Measurements from ENCODE around the gene ZBTB7C.

Gene ZBTB7C

GRCh38 chr18:48043166-48043565 is 366.0 kb downstream of the ZBTB7C start:
- Histone ChIP-seq H3F3A (ENCODE audit: insufficient read depth) (no peaks in the 10 kb centered on the region), H3K27ac (ENCODE audit: low read depth, low read length) (no peak overlapping the region), H3K4me3 (ENCODE audit: insufficient read depth, low read length, poor library complexity, severe bottlenecking) (no peak overlapping the region), H3K4me2 (ENCODE audit: low read depth, low read length, poor library complexity, severe bottlenecking) (no peak overlapping the region), H3K27me3 (ENCODE audit: low read length) (no peaks in the 10 kb centered on the region), H2AFZ (ENCODE audit: low read depth, low read length, severe bottlenecking) (no peak overlapping the region), H3K9ac (ENCODE audit: low read length) (no peak overlapping the region), H4K20me1 (ENCODE audit: low read depth, low read length) (no peaks in the 10 kb centered on the region), H3K79me2 (ENCODE audit: insufficient read depth, low read length) (no peaks in the 10 kb centered on the region), H3K36me3 (ENCODE audit: low read length) (no peaks in the 10 kb centered on the region), H3K9me3 (ENCODE audit: insufficient read depth, low read length) (no peaks in the 10 kb centered on the region), H3K9me2 (replicated peaks; ENCODE audit: insufficient read depth, low read length) (no peaks in the 10 kb centered on the region)
- TF ChIP-seq, protein P1, sequence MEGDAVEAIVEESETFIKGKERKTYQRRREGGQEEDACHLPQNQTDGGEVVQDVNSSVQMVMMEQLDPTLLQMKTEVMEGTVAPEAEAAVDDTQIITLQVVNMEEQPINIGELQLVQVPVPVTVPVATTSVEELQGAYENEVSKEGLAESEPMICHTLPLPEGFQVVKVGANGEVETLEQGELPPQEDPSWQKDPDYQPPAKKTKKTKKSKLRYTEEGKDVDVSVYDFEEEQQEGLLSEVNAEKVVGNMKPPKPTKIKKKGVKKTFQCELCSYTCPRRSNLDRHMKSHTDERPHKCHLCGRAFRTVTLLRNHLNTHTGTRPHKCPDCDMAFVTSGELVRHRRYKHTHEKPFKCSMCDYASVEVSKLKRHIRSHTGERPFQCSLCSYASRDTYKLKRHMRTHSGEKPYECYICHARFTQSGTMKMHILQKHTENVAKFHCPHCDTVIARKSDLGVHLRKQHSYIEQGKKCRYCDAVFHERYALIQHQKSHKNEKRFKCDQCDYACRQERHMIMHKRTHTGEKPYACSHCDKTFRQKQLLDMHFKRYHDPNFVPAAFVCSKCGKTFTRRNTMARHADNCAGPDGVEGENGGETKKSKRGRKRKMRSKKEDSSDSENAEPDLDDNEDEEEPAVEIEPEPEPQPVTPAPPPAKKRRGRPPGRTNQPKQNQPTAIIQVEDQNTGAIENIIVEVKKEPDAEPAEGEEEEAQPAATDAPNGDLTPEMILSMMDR (IDR thresholded peaks at IDR 0.05; ENCODE audit: insufficient read depth, low read length, poor library complexity, severe bottlenecking): no peak
- no peak for TF ChIP-seq EZH2phosphoT487 (conservative IDR thresholded peaks at IDR 0.05; ENCODE audit: low read length)

GRCh38 chr18:48042431-48042830 is 366.8 kb downstream of the ZBTB7C start:
- H3K9me2 ChIP-seq (replicated peaks; ENCODE audit: insufficient read depth, low read length): no peaks in the 10 kb centered on the region
- H3K79me2 ChIP-seq (ENCODE audit: insufficient read depth, low read length): no peaks in the 10 kb centered on the region
- no peaks in the 10 kb centered on the region for H3F3A ChIP-seq (ENCODE audit: insufficient read depth)
- no peak overlapping the region for H3K27ac ChIP-seq (ENCODE audit: low read depth, low read length)
- H4K20me1 ChIP-seq (ENCODE audit: low read depth, low read length): no peaks in the 10 kb centered on the region
- no peaks in the 10 kb centered on the region for H3K36me3 ChIP-seq (ENCODE audit: low read length)
- no peaks in the 10 kb centered on the region for H3K9me3 ChIP-seq (ENCODE audit: insufficient read depth, low read length)
- no peak overlapping the region for H2AFZ ChIP-seq (ENCODE audit: low read depth, low read length, severe bottlenecking)
- no peak overlapping the region for H3K9ac ChIP-seq (ENCODE audit: low read length)
- TF ChIP-seq, protein P1 (IDR thresholded peaks at IDR 0.05; ENCODE audit: insufficient read depth, low read length, poor library complexity, severe bottlenecking): no peak
- no peak for TF ChIP-seq EZH2phosphoT487 (conservative IDR thresholded peaks at IDR 0.05; ENCODE audit: low read length)
- H3K4me2 ChIP-seq (ENCODE audit: low read depth, low read length, poor library complexity, severe bottlenecking): no peak overlapping the region
- H3K27me3 ChIP-seq (ENCODE audit: low read length): no peaks in the 10 kb centered on the region
- no peak overlapping the region for H3K4me3 ChIP-seq (ENCODE audit: insufficient read depth, low read length, poor library complexity, severe bottlenecking)

DNA sequence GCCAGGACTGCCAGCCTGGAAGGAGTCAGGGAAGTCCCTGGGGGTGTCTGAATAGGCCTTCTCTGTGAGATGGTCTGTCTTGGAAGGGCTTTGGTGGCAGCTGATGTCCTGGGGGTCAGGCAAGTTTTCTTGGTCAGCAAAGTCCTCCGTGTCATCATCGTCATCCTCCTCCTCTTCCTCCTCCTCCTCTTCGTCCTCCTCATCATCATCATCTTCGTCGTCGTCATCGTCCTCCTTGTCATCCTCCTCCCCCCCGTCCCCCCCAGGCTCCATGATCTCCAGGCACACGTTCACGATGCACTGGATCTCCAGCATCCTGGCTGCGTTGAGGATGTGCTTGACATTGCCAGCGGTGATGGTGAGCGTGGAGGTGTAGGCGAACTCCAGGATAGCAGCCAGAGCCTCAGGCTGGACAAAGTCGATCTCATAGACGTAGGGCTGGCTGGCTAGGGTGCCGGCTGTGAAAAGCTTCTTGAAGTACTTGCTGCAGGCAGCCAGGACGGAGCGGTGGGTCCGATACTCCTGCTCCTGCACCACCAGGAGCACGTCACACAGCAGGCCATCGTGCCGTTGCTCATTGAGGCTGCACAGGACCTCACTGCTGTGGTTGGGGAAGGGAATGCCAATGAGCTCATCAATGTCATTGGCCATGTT is 368.6 kb downstream of the ZBTB7C start:
- no peaks in the 10 kb centered on the region for H4K20me1 ChIP-seq (ENCODE audit: low read depth, low read length)
- H3K27me3 ChIP-seq (ENCODE audit: low read length): no peaks in the 10 kb centered on the region
- no peak overlapping the region for H3K4me3 ChIP-seq (ENCODE audit: insufficient read depth, low read length, poor library complexity, severe bottlenecking)
- H3K9me2 ChIP-seq (replicated peaks; ENCODE audit: insufficient read depth, low read length): no peaks in the 10 kb centered on the region
- H3K4me2 ChIP-seq (ENCODE audit: low read depth, low read length, poor library complexity, severe bottlenecking): no peak overlapping the region
- H3K9me3 ChIP-seq (ENCODE audit: insufficient read depth, low read length): no peaks in the 10 kb centered on the region
- no peaks in the 10 kb centered on the region for H3K79me2 ChIP-seq (ENCODE audit: insufficient read depth, low read length)
- H3K27ac ChIP-seq (ENCODE audit: low read depth, low read length): no peak overlapping the region
- no peak overlapping the region for H3K9ac ChIP-seq (ENCODE audit: low read length)
- H2AFZ ChIP-seq (ENCODE audit: low read depth, low read length, severe bottlenecking): no peak overlapping the region
- no peaks in the 10 kb centered on the region for H3F3A ChIP-seq (ENCODE audit: insufficient read depth)
- TF ChIP-seq, protein P1 (IDR thresholded peaks at IDR 0.05; ENCODE audit: insufficient read depth, low read length, poor library complexity, severe bottlenecking): no peak
- TF ChIP-seq EZH2phosphoT487 (conservative IDR thresholded peaks at IDR 0.05; ENCODE audit: low read length): no peak
- no peaks in the 10 kb centered on the region for H3K36me3 ChIP-seq (ENCODE audit: low read length)

Data from SU-DHL-6 (cell line).